Choroid plexus epithelial cell (primary cell): ENCODE data around the gene ARL10.

ENCODE experiments used
- DNase-seq: peaks from one replicate; pipeline ENCODE4 v3.0.0-alpha.2; 2010; ENCODE audit warnings: low read depth
- H3K4me3 ChIP-seq: 2 replicates; pipeline ENCODE4 v1.5.1; 2011; ENCODE audit warnings: low read depth, mild to moderate bottlenecking, control low read depth, low read length, moderate library complexity
- TF ChIP-seq, protein P1 (sequence below): conservative IDR thresholded peaks from 2 replicates; pipeline ENCODE4 v1.5.1; 2011; ENCODE audit warnings: low read depth, mild to moderate bottlenecking, control low read depth, inconsistent platforms, low read length, moderate library complexity

ARL10 gene

DNA sequence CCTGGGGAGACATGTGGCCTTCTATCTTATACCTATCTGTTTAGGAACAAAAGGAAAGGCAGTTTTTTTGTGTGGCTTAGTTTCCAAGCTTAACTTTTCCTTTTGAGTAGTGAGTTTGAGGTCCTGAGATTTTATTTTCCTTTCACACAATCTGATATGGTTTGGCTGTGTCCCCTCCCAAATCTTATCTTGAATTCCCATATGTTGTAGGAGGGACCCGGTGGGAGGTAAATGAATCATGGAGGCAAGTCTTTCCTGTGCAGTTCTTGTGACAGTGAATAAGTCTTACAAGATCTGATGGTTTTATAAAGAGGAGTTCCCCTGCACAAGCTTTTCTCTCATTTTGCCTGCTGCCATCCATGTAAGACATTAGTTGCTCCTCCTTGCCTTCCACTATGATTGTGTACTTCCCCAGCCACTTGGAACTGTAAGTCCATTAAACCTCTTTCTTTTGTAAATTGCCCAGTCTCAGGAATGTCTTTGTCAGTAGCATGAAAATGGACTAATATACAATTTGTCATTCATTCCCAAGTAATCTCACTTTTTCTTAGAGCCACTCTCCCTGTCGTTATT lies 55.8 kb downstream of the ARL10 start:
- no peak overlapping the region for H3K4me3 ChIP-seq
- DNase-seq = no peak
- TF ChIP-seq, protein P1, sequence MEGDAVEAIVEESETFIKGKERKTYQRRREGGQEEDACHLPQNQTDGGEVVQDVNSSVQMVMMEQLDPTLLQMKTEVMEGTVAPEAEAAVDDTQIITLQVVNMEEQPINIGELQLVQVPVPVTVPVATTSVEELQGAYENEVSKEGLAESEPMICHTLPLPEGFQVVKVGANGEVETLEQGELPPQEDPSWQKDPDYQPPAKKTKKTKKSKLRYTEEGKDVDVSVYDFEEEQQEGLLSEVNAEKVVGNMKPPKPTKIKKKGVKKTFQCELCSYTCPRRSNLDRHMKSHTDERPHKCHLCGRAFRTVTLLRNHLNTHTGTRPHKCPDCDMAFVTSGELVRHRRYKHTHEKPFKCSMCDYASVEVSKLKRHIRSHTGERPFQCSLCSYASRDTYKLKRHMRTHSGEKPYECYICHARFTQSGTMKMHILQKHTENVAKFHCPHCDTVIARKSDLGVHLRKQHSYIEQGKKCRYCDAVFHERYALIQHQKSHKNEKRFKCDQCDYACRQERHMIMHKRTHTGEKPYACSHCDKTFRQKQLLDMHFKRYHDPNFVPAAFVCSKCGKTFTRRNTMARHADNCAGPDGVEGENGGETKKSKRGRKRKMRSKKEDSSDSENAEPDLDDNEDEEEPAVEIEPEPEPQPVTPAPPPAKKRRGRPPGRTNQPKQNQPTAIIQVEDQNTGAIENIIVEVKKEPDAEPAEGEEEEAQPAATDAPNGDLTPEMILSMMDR = no peak

DNA sequence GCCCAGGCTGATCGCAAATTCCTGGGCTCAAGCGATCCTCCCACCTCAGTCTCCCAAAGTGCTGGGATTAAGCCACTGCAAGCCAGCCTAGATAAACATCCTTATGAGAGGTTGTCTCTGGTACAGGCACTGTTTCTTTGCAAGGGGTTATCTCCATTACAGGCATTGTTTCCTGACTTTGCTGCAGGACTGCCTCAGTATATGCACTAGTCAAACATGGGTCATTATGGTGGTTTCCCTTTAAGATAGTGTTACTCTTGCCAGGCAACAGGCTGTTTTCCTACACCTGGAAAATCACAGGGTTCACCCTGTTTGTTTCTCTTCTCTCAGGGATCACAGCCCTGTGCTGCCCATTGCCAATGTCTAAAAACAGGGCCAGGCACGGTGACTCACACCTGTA lies 58.9 kb downstream of the ARL10 start:
- no peak for DNase-seq
- TF ChIP-seq, protein P1 = no peak
- H3K4me3 ChIP-seq = no peak overlapping the region

DNA sequence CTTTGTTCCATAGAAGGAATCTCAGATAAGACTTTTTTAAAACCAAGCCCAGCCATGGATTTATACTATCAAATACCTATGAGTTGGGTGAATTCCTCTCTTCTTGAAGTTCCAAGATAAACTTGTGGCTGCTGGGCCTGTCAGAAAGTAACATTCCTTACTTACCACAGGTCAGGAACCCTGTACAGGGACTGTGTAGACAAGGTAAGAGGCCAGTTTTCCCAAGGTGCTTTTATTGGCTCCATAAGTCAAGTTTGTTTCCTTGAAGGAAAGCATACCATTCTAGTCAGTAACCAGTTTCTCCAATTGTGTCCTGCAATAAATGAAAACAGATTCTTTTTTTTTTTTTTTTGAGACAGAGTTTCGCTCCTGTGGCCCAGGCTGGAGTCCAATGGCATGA lies 59.9 kb downstream of the ARL10 start:
- TF ChIP-seq, protein P1 = no peak
- DNase-seq = peak; percentile 61
- H3K4me3 ChIP-seq = no peak overlapping the region

DNA sequence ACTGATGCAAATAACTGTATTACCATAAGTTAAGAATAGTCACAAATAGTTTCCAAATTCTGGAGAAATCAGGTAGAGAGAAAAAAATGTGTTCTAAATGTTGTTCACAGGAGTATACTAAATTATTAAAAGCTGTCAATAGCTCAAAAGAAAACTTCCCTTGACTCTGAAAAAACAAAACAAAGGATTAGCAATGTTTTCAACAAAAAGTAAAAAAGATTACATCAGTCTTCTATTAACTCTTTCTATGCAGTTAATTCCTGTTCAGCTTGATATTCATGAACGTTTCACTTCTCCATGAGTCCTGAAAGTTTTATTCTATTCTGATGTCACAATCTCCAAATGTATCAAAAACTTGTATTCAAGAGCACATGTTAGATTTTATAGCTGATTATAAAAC lies 60.5 kb downstream of the ARL10 start:
- no peak overlapping the region for H3K4me3 ChIP-seq
- DNase-seq = no peak
- TF ChIP-seq, protein P1 = no peak

DNA sequence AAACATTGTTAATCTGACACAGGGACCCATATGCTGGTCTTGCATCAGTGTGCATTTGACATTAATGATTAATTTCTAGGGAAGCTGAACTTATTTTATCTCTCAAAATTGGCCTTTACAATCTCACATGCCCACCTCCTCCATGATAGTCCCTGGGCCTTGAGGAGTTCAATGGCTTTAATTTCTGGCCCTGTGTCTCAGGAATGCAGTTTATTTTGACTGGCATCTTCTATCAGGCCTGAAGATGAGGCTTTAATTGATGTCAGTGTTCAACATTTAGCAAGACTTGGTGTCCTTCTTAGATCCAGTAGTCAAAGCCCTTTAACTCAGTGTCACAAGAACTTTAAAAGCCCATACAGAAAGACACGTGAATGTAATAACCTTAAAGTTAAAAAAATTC lies 61.6 kb downstream of the ARL10 start:
- TF ChIP-seq, protein P1 = no peak

DNA sequence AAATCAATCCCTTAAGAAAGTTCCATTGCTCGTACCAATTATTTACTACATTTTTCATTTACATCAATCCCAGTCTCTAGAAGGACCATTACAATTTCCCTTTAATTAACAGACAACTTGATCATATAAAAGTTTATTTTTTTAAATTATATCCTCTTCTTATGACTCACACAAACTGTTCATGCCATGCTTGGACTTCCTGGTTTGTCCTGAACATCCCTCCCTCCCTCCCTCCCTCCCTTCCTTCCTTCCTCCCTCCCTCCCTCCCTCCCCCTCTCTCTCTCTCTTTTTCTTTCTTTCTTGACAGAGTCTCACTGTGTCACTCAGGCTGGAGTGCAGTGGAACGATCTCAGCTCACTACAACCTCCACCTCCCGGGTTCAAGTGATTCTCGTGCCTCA lies 62.7 kb downstream of the ARL10 start:
- TF ChIP-seq, protein P1 = no peak
- no peak overlapping the region for H3K4me3 ChIP-seq
- no peak for DNase-seq

More for the DNA sequence above, 61.6 kb downstream of the ARL10 start:
- DNase-seq = no peak
- no peak overlapping the region for H3K4me3 ChIP-seq

DNA sequence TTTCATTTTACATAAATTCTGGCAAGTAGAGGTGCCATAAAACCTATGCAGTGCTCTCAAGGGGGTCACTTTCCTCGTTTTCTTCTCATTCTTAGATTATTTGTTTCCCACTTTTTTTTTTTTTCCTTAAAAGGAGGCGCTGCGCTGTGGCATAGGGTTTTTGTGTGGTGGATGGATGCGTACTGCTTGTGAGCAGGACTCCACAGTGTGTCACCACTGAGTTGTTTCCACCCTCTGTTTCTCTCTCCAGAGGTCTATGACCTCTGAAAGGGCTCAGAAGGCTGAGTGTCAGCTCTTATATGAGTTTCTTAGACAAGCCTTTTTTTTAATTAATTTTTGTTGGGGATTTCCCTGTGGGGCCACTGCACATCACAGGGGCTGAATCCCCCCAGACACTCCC lies 64.7 kb downstream of the ARL10 start:
- H3K4me3 ChIP-seq = no peak overlapping the region
- TF ChIP-seq, protein P1 = peak; percentile 14
- no peak for DNase-seq
